ENCODE data around the gene CPS1.

The CPS1 gene

DNA sequence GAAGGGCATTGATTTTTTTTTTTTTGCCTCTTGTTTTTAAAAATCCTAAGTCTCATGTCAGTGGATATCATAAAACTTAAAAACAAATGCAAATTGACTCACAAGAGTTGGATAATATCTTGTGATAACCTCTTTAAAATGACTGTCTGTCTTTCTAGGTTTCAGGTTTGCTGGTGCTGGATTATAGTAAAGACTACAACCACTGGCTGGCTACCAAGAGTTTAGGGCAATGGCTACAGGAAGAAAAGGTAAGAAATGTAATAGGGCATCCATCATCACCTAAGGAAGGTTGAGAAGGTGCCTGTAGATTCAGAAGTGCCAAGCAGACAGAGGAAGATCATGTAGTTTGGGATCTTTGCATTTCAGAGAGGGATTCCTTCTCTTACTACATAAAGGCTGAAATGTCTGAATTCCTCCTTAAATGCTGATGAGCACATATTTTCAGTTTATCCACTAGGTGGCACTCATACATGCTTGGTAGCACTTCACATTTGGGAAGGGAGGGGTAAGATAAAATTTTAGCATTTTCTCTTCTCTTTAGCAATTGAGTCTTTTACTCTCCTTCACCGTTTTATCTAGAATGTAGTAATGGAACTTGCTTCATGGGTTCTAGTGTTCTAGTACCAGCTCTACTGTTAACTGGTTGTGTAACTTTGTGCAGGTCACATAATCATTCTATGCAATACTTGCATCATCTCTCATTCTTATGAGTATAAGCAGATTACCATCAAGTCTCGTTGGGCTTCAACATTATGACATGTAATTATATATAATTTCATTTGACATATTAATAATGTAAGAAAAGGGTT lies 21.1 kb downstream of the CPS1 start:
- H3K36me3 ChIP-seq (ENCODE audit: insufficient read depth, insufficient read length, low read length): no peaks in the 10 kb centered on the region
- no peaks in the 10 kb centered on the region for H3K9me3 ChIP-seq (ENCODE audit: insufficient read depth, low read length)
- TF ChIP-seq SUZ12 (IDR thresholded peaks at IDR 0.05; ENCODE audit: extremely low read depth, insufficient read depth, insufficient read length) (no peak), YY1 (IDR thresholded peaks at IDR 0.05; ENCODE audit: insufficient read depth, insufficient read length) (no peak), ZNF274 (IDR thresholded peaks at IDR 0.05; ENCODE audit: low read depth, low read length) (no peak)
- peak; percentile 44 for DNase-seq (ENCODE audit: low read depth, low spot score)
- no peak overlapping the region for H3K4me3 ChIP-seq (ENCODE audit: insufficient read length, low read depth)
- H3K4me1 ChIP-seq (ENCODE audit: insufficient read depth, insufficient read length): no peaks in the 10 kb centered on the region
- no peak overlapping the region for H3K9ac ChIP-seq (ENCODE audit: insufficient read length, low read depth)
- no peaks in the 10 kb centered on the region for H3K27me3 ChIP-seq (ENCODE audit: insufficient read depth, insufficient read length)

DNA sequence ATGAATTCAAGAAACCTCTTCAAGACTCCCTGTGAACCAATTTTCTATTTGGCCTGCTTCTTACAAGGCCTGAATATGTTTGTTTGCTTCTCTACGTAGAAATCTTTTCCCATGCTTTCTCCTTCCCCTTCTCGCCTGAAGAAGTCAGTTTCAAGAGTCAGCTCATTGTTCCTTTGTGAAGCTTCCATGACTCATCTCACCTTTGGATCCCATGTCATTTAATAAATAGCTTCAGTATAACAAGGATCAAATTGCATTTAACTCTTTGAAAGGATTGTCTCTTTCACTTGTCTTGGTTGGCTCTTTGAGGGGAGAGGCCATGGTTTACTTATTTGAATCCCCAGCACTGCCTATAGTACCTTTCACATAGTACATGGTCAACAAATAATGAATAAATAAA lies 28.4 kb downstream of the CPS1 start:
- no peak for DNase-seq (ENCODE audit: low read depth, low spot score)

DNA sequence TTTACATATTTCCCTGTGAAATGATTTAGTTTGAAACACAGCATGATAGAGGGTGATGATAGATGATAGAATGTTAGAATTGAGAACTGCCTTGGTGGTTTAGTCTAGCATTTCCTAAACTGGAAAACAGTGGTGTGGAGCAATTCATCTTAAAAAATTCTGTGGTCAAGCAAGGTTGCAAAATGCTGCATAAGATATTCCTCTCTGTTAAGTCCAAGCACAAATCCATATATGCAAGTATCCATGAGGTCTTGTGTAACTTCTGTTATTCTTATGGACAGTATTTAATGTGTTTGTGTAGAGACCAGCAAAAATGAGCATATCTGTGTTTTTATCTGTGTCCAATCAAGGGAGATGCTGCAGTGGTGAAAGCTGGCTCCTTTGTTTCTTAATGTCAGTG lies 30.0 kb downstream of the CPS1 start:
- no peaks in the 10 kb centered on the region for H3K9me3 ChIP-seq (ENCODE audit: insufficient read depth, low read length)
- DNase-seq (ENCODE audit: low read depth, low spot score): no peak
- H3K9ac ChIP-seq (ENCODE audit: insufficient read length, low read depth): no peak overlapping the region
- no peak overlapping the region for H3K4me3 ChIP-seq (ENCODE audit: insufficient read length, low read depth)
- TF ChIP-seq ZNF274 (IDR thresholded peaks at IDR 0.05; ENCODE audit: low read depth, low read length) (no peak), SUZ12 (IDR thresholded peaks at IDR 0.05; ENCODE audit: extremely low read depth, insufficient read depth, insufficient read length) (no peak), YY1 (IDR thresholded peaks at IDR 0.05; ENCODE audit: insufficient read depth, insufficient read length) (no peak)
- no peaks in the 10 kb centered on the region for H3K27me3 ChIP-seq (ENCODE audit: insufficient read depth, insufficient read length)
- no peaks in the 10 kb centered on the region for H3K4me1 ChIP-seq (ENCODE audit: insufficient read depth, insufficient read length)
- no peaks in the 10 kb centered on the region for H3K36me3 ChIP-seq (ENCODE audit: insufficient read depth, insufficient read length, low read length)

More for the DNA sequence above, 28.4 kb downstream of the CPS1 start:
- no peak overlapping the region for H3K9ac ChIP-seq (ENCODE audit: insufficient read length, low read depth)
- no peaks in the 10 kb centered on the region for H3K4me1 ChIP-seq (ENCODE audit: insufficient read depth, insufficient read length)
- H3K9me3 ChIP-seq (ENCODE audit: insufficient read depth, low read length): no peaks in the 10 kb centered on the region
- no peaks in the 10 kb centered on the region for H3K36me3 ChIP-seq (ENCODE audit: insufficient read depth, insufficient read length, low read length)
- H3K27me3 ChIP-seq (ENCODE audit: insufficient read depth, insufficient read length): no peaks in the 10 kb centered on the region
- H3K4me3 ChIP-seq (ENCODE audit: insufficient read length, low read depth): no peak overlapping the region
- TF ChIP-seq YY1 (IDR thresholded peaks at IDR 0.05; ENCODE audit: insufficient read depth, insufficient read length): no peak
- no peak for TF ChIP-seq SUZ12 (IDR thresholded peaks at IDR 0.05; ENCODE audit: extremely low read depth, insufficient read depth, insufficient read length)

DNA sequence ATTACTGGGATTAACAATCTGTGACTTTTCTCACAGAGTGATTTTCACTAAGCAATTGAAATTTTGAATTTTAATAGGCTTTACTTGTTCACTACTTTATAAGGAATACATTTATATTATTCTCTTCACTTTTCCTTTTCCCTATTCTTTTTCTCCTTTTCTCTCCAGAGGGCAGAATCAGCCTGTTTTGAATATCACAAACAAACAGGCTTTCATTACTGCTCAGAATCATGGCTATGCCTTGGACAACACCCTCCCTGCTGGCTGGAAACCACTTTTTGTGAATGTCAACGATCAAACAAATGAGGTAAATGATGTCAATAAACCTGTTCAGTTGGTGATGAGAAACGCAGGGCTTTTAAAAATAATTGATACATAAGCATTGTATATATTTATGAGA lies 35.3 kb downstream of the CPS1 start:
- Histone ChIP-seq H3K4me3 (ENCODE audit: insufficient read length, low read depth) (no peak overlapping the region), H3K9ac (ENCODE audit: insufficient read length, low read depth) (no peak overlapping the region), H3K4me1 (ENCODE audit: insufficient read depth, insufficient read length) (no peaks in the 10 kb centered on the region), H3K27me3 (ENCODE audit: insufficient read depth, insufficient read length) (no peaks in the 10 kb centered on the region), H3K36me3 (ENCODE audit: insufficient read depth, insufficient read length, low read length) (no peaks in the 10 kb centered on the region), H3K9me3 (ENCODE audit: insufficient read depth, low read length) (no peaks in the 10 kb centered on the region)
- no peak for DNase-seq (ENCODE audit: low read depth, low spot score)
- TF ChIP-seq SUZ12 (IDR thresholded peaks at IDR 0.05; ENCODE audit: extremely low read depth, insufficient read depth, insufficient read length) (no peak), ZNF274 (IDR thresholded peaks at IDR 0.05; ENCODE audit: low read depth, low read length) (no peak), YY1 (IDR thresholded peaks at IDR 0.05; ENCODE audit: insufficient read depth, insufficient read length) (no peak)

DNA sequence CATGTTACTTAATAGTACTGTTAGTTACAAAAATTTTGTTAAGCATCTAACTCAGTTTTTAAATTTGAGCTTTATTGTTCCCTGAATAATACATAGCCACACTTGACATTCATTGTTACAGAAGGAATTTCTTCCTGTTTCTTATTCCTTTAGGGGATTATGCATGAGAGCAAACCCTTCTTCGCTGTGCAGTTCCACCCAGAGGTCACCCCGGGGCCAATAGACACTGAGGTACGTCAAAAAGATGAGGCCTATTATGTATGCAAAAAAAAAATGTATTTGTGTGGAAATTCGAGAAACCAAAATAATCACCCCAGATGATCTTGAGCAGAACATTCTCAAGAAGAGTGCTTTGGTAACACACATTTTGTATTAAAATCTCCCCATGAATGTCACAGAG lies 36.3 kb downstream of the CPS1 start:
- Histone ChIP-seq H3K4me3 (ENCODE audit: insufficient read length, low read depth) (no peak overlapping the region), H3K9ac (ENCODE audit: insufficient read length, low read depth) (no peak overlapping the region), H3K9me3 (ENCODE audit: insufficient read depth, low read length) (no peaks in the 10 kb centered on the region), H3K4me1 (ENCODE audit: insufficient read depth, insufficient read length) (no peaks in the 10 kb centered on the region), H3K36me3 (ENCODE audit: insufficient read depth, insufficient read length, low read length) (no peaks in the 10 kb centered on the region), H3K27me3 (ENCODE audit: insufficient read depth, insufficient read length) (no peaks in the 10 kb centered on the region)
- DNase-seq (ENCODE audit: low read depth, low spot score): no peak
- TF ChIP-seq SUZ12 (IDR thresholded peaks at IDR 0.05; ENCODE audit: extremely low read depth, insufficient read depth, insufficient read length) (no peak), YY1 (IDR thresholded peaks at IDR 0.05; ENCODE audit: insufficient read depth, insufficient read length) (no peak), ZNF274 (IDR thresholded peaks at IDR 0.05; ENCODE audit: low read depth, low read length) (no peak)

DNA sequence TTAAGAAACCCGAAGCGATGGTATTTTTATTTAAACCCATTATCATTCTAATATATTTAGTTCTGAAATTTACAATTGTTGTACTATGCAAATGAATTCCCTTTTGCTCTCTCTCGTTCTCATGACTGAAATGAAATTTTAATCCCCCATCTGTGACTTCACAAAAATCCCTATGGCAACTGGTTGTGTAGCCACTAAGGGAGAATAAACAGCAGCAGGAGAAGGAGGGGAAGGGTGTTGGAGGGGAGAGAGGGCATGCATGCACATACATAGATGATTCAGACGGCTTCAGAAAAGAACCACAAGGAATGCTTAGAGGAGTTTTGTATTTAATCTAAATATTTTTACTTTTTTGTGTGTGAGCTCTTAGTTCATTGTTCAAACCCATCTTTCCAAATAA lies 36.8 kb downstream of the CPS1 start:
- no peak for DNase-seq (ENCODE audit: low read depth, low spot score)
- Histone ChIP-seq H3K9me3 (ENCODE audit: insufficient read depth, low read length) (no peaks in the 10 kb centered on the region), H3K27me3 (ENCODE audit: insufficient read depth, insufficient read length) (no peaks in the 10 kb centered on the region), H3K4me1 (ENCODE audit: insufficient read depth, insufficient read length) (no peaks in the 10 kb centered on the region), H3K36me3 (ENCODE audit: insufficient read depth, insufficient read length, low read length) (no peaks in the 10 kb centered on the region), H3K9ac (ENCODE audit: insufficient read length, low read depth) (no peak overlapping the region), H3K4me3 (ENCODE audit: insufficient read length, low read depth) (no peak overlapping the region)
- TF ChIP-seq YY1 (IDR thresholded peaks at IDR 0.05; ENCODE audit: insufficient read depth, insufficient read length) (no peak), SUZ12 (IDR thresholded peaks at IDR 0.05; ENCODE audit: extremely low read depth, insufficient read depth, insufficient read length) (no peak), ZNF274 (IDR thresholded peaks at IDR 0.05; ENCODE audit: low read depth, low read length) (no peak)

DNA sequence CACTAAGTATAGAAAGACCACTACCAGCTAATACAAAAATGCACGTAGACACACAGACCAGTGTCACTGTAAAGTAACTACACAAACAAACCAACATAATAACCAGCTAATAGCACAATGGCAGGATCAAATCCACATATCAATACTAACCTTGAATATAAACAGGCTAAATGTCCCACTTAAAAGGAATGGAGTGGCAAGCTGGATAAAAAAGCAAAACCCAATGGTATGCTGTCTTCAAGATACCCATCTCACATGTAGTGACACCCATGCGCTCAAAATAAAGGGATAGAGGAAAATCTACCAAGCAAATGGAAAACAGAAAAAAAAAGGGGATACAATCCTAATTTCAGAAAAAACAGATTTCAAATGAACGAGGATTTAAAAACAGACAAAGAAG lies 41.8 kb downstream of the CPS1 start:
- Histone ChIP-seq H3K4me3 (ENCODE audit: insufficient read length, low read depth) (no peak overlapping the region), H3K27me3 (ENCODE audit: insufficient read depth, insufficient read length) (no peaks in the 10 kb centered on the region), H3K36me3 (ENCODE audit: insufficient read depth, insufficient read length, low read length) (no peaks in the 10 kb centered on the region), H3K4me1 (ENCODE audit: insufficient read depth, insufficient read length) (no peaks in the 10 kb centered on the region), H3K9me3 (ENCODE audit: insufficient read depth, low read length) (no peaks in the 10 kb centered on the region), H3K9ac (ENCODE audit: insufficient read length, low read depth) (no peak overlapping the region)
- no peak for DNase-seq (ENCODE audit: low read depth, low spot score)
- no peak for TF ChIP-seq SUZ12 (IDR thresholded peaks at IDR 0.05; ENCODE audit: extremely low read depth, insufficient read depth, insufficient read length)
- TF ChIP-seq ZNF274 (IDR thresholded peaks at IDR 0.05; ENCODE audit: low read depth, low read length): no peak
- TF ChIP-seq YY1 (IDR thresholded peaks at IDR 0.05; ENCODE audit: insufficient read depth, insufficient read length): no peak
